Fibroblast of skin of abdomen (primary cell): ENCODE data around the gene SOX8.

Experiments
- DNase-seq: peaks from one replicate; pipeline ENCODE4 v3.0.0-alpha.2; 2013

The SOX8 gene

DNA sequence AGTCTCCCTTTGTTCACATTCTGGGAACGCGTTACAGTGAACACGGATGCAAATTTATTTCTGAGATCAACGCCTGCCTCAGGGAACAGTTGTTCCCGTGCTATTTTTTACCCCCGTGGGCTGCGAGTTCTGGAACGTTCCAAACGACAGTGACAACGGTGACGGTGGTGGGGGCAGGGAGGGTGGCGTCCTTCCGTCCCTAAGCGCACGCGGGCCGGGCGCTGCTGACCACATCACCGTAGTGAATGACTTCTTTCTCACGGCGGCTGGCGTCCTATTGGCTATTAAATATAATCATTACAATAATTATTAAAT lies 45.9 kb downstream of the SOX8 start:
- DNase-seq: no peak

GRCh38 chr16:1028056-1028455 lies 46.5 kb downstream of the SOX8 start:
- DNase-seq: no peak

GRCh38 chr16:1028524-1029258 lies 47.1 kb downstream of the SOX8 start:
- no peak for DNase-seq

- no peak for DNase-seq
Measured at GRCh38 chr16:1029259-1029545, 47.6 kb downstream of the SOX8 start.

GRCh38 chr16:1030473-1030901 lies 48.9 kb downstream of the SOX8 start:
- no peak for DNase-seq

GRCh38 chr16:1031666-1032065 lies 50.1 kb downstream of the SOX8 start:
- no peak for DNase-seq

DNA sequence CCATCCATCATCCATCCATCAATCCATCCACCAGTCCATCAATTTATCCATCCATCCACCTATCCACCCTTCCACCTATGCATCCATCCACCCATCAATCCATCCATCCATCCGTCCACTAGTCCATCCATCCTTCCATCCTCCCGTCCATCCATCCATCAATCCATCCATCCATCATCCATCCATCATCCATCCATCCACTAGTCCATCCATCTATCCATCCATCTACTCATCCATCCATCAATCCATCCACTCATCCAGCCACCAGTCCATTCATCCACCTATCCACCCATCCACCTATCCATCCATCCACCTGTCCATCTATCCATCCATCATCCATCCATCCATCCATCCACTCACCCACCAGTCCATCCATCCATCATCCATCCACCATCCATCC lies 51.0 kb downstream of the SOX8 start:
- DNase-seq: no peak

GRCh38 chr16:1033128-1033679 lies 51.6 kb downstream of the SOX8 start:
- DNase-seq: no peak

GRCh38 chr16:1034230-1035065 lies 52.9 kb downstream of the SOX8 start:
- no peak for DNase-seq

GRCh38 chr16:1035066-1035415 lies 53.5 kb downstream of the SOX8 start:
- no peak for DNase-seq

GRCh38 chr16:1036166-1036565 lies 54.6 kb downstream of the SOX8 start:
- DNase-seq: no peak
